ENCODE data around the gene CCDC6.

The CCDC6 gene

DNA sequence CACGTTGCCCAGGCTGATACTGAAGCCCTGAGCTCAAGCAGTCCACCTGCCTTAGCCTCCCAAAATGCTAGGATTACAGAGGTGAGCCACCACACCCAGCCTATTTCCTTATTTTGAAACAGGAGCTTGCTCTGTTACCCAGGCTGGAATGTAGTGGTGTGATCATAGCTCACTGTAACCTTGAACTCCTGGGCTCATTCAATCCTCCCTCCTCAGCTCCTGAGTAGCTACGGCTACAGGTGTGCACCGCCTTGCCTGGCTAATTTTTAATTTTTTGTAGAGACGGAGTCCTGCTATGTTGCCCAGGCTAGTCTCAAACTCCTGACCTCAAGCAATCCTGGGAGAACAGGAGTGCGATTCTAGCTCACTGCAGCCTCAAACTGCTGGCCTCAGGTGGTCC lies 164.8 kb downstream of the CCDC6 start:
- TF ChIP-seq POLR2AphosphoS5 (IDR thresholded peaks at IDR 0.05; ENCODE audit: low read depth, low read length) (no peak), FOXP2 (optimal IDR thresholded peaks at IDR 0.05; ENCODE audit: borderline replicate concordance, extremely low read depth, extremely low read length, insufficient read depth) (no peak), SIN3A (IDR thresholded peaks at IDR 0.05; ENCODE audit: borderline replicate concordance, insufficient read depth, low read length) (no peak), TAF1 (IDR thresholded peaks at IDR 0.05; ENCODE audit: borderline replicate concordance, insufficient read depth, low read length) (no peak)
- TF ChIP-seq, protein P1, sequence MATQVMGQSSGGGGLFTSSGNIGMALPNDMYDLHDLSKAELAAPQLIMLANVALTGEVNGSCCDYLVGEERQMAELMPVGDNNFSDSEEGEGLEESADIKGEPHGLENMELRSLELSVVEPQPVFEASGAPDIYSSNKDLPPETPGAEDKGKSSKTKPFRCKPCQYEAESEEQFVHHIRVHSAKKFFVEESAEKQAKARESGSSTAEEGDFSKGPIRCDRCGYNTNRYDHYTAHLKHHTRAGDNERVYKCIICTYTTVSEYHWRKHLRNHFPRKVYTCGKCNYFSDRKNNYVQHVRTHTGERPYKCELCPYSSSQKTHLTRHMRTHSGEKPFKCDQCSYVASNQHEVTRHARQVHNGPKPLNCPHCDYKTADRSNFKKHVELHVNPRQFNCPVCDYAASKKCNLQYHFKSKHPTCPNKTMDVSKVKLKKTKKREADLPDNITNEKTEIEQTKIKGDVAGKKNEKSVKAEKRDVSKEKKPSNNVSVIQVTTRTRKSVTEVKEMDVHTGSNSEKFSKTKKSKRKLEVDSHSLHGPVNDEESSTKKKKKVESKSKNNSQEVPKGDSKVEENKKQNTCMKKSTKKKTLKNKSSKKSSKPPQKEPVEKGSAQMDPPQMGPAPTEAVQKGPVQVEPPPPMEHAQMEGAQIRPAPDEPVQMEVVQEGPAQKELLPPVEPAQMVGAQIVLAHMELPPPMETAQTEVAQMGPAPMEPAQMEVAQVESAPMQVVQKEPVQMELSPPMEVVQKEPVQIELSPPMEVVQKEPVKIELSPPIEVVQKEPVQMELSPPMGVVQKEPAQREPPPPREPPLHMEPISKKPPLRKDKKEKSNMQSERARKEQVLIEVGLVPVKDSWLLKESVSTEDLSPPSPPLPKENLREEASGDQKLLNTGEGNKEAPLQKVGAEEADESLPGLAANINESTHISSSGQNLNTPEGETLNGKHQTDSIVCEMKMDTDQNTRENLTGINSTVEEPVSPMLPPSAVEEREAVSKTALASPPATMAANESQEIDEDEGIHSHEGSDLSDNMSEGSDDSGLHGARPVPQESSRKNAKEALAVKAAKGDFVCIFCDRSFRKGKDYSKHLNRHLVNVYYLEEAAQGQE (IDR thresholded peaks at IDR 0.05; ENCODE audit: insufficient read depth in 1 of 2, low read depth in 2 of 2, low read length in 2 of 2), result no peak

DNA sequence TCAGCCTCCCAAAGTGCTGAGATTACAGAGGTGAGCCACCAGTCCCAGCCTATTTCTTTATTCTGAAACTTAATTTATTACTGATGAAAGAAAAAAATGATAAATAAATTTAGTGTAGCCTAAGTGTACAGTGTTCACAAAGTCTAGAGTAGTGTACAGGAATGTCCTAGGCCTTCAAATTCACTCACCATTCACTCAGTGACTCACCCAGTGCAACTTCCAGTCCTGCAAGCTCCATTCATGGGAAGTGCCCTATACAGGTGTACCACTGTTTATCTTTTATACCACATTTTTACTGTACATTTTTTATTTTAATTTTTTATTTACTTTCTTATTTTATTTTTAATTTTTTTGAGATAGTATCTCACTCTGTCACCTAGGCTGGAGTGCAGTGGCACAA lies 165.3 kb downstream of the CCDC6 start:
- no peak for TF ChIP-seq SIN3A (IDR thresholded peaks at IDR 0.05; ENCODE audit: borderline replicate concordance, insufficient read depth, low read length)
- no peak for TF ChIP-seq POLR2AphosphoS5 (IDR thresholded peaks at IDR 0.05; ENCODE audit: low read depth, low read length)
- TF ChIP-seq, protein P1 (IDR thresholded peaks at IDR 0.05; ENCODE audit: insufficient read depth in 1 of 2, low read depth in 2 of 2, low read length in 2 of 2), result no peak
- TF ChIP-seq FOXP2 (optimal IDR thresholded peaks at IDR 0.05; ENCODE audit: borderline replicate concordance, extremely low read depth, extremely low read length, insufficient read depth), result no peak

Measured in PFSK-1 (cell line).